ENCODE results near the gene AGAP1.

AGAP1 gene

DNA sequence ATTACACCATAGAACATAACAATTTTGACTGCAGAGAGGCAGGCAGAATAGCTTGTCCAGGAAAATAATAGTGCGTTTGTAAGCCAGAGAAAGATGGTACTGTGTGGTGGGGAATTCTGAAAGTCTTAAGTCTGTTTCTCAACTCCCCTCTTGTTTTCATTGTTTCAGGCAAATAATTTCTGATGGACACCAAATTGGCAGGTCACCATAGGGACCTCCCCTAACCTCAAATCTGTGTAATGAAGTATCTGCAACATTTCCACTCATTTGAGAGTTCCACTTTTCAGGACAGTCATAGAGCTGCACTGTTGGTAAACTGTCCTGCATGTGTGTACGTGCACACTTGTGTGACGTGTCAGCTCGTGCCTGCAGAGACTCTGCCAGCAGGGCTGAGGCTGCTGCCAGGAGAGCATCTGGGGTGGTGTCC is 195.6 kb downstream of the AGAP1 start:
- TF ChIP-seq, protein P1, sequence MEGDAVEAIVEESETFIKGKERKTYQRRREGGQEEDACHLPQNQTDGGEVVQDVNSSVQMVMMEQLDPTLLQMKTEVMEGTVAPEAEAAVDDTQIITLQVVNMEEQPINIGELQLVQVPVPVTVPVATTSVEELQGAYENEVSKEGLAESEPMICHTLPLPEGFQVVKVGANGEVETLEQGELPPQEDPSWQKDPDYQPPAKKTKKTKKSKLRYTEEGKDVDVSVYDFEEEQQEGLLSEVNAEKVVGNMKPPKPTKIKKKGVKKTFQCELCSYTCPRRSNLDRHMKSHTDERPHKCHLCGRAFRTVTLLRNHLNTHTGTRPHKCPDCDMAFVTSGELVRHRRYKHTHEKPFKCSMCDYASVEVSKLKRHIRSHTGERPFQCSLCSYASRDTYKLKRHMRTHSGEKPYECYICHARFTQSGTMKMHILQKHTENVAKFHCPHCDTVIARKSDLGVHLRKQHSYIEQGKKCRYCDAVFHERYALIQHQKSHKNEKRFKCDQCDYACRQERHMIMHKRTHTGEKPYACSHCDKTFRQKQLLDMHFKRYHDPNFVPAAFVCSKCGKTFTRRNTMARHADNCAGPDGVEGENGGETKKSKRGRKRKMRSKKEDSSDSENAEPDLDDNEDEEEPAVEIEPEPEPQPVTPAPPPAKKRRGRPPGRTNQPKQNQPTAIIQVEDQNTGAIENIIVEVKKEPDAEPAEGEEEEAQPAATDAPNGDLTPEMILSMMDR (IDR thresholded peaks at IDR 0.05; ENCODE audit: control insufficient read depth, extremely low read depth, insufficient read depth): no peak
- no peak for DNase-seq (ENCODE audit: low read depth)
- H3K4me3 ChIP-seq (ENCODE audit: low read depth, low read length): no peak overlapping the region

DNA sequence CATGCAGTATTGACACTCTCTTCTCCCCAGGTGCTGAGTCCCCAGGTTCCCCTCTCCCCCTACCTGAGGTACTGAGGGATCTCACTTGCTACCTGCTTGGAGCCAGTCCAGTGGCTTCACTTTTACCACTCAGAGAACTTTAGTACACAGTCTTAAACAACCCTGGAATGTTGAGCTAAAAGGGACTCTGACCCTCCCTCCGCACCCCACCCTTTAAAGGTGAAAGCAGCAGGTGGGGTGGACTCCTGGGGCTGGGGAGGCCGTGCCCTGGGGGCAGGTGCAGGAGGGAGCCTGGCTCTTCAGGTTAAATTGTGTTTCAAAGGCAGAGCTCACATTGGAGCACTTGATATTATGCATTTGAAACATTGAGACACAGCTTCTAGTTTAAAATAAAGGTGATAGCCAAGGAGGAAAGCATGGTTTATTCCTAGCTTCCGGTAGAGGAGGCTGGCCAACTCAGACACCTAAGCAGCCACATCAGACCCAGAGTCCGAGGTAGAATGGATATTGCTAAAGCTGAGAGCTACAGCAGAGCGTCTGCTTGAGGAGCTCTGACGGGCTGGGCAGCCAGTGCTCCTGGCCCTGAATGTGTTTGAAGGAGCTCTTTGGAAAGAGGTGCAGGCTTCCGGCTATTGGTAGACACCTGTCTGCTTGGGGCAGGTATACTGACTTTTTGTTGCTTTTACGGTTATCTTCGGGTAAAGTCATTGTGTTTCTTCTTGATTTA is 196.4 kb downstream of the AGAP1 start:
- H3K4me3 ChIP-seq (ENCODE audit: low read depth, low read length): no peak overlapping the region
- no peak for DNase-seq (ENCODE audit: low read depth)
- TF ChIP-seq, protein P1 (IDR thresholded peaks at IDR 0.05; ENCODE audit: control insufficient read depth, extremely low read depth, insufficient read depth): no peak

DNA sequence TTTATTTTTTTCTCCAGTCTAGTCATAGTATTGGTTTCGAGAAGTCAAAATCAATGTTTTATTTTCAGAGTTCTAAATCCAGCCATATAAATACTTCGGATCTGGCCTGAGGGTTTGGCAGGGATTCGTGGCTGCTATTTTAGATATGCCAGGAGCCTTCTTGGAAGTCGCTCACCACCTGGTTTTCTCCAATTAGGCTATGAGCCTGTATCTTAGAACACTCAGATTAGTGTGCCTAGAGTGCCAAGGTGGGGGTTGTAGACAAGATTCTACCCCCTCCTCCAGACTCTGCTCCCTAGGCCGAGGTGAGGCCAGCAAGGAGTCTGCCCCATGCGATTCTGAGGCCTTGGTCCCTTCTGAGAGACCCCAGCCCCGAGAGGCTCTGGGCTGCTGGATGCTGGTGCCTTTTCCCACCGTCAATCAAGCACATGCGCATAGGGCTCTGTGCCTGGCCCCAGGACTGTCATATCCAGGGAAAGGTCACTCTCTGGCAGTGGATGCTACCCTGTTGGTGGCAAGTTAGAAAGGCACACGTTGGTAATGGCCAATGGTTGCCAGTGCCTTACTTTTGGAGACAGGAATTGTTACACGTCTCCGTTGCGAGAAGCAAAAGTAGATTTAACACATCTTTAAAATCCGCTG is 197.1 kb downstream of the AGAP1 start:
- H3K4me3 ChIP-seq (ENCODE audit: low read depth, low read length): no peak overlapping the region
- DNase-seq (ENCODE audit: low read depth): no peak
- TF ChIP-seq, protein P1 (IDR thresholded peaks at IDR 0.05; ENCODE audit: control insufficient read depth, extremely low read depth, insufficient read depth): no peak

DNA sequence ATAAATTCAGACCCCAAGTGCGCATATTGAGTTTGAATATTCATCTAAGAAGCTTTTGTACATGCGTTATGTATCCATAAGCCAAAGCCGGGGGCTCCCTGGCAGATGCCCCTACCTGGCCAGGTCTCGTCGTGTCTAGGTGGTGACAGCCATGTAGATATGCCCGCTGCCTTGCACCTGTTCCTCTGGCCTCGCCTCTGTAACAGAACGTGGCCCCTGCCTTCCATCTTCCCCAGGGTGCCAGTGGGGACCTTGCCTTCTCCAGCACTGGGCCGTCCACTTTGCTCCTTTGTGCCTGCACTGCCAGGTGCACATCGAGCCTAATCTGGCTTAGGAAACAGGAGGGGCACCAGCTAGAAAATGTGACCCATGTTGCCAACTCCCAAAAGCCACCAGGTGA is 198.2 kb downstream of the AGAP1 start:
- no peak overlapping the region for H3K4me3 ChIP-seq (ENCODE audit: low read depth, low read length)
- no peak for DNase-seq (ENCODE audit: low read depth)
- TF ChIP-seq, protein P1 (IDR thresholded peaks at IDR 0.05; ENCODE audit: control insufficient read depth, extremely low read depth, insufficient read depth): no peak

DNA sequence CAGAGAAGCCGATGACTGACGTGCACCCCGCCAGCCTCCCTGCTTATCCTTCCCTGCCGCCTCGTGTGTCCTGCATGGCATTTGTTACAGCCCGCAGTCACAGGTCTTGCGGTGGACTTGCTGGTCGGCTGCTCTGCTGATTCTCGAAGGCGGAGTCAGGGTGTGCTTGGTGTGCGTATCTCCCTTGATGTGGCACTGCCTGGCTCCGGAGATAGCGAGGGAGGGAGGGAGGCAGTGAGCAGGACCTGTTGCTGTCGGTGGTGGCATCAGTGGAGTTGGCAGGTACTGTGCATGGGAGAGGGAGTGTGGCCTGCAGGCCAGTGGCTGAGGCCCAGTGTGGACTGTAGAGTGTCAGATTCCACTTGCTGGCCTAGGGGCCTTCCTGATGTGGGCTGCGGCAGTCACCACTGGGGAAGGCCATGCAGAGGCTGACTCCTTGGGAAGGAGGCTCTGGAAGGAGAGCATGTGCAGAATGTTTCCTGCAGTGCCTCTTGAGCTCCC is 198.9 kb downstream of the AGAP1 start:
- no peak overlapping the region for H3K4me3 ChIP-seq (ENCODE audit: low read depth, low read length)
- no peak for DNase-seq (ENCODE audit: low read depth)
- TF ChIP-seq, protein P1 (IDR thresholded peaks at IDR 0.05; ENCODE audit: control insufficient read depth, extremely low read depth, insufficient read depth): no peak

DNA sequence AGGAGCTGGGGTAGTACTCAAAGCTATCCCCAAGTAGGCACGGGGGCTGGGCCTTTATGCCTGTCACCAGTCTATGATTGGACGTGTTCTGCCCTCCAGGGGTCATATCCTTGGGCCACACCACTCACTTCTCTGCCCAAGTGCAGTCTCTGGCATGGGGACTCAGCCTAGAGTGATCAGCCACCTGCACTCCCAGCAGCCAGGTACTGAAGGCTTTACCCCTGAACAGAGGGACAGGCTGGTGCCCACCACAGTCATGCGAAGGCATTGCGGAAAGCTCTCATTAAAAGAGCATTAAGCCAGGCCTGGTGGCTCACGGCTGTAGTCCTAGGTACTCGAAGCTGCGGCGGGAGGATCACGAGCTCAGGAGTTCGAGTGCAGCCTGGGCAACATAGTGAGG is 199.4 kb downstream of the AGAP1 start:
- TF ChIP-seq, protein P1 (IDR thresholded peaks at IDR 0.05; ENCODE audit: control insufficient read depth, extremely low read depth, insufficient read depth): no peak
- no peak overlapping the region for H3K4me3 ChIP-seq (ENCODE audit: low read depth, low read length)
- no peak for DNase-seq (ENCODE audit: low read depth)
